ENCODE measurements around the gene FABP1. TPM values are rescaled to one million over a fixed set of nuclear protein-coding genes. Genes with fewer than 3 reads are reported as not detected.

FABP1 gene
- total RNA-seq, 2 donors from 2014 or later, result not detected

- H3K9me3 ChIP-seq (ENCODE audit: control insufficient read depth, low read length, poor library complexity, severe bottlenecking), result no peaks in the 10 kb centered on the region
- H3K4me1 Mint-ChIP-seq, result no peaks in the 10 kb centered on the region
- ATAC-seq, result no peak
- H3K27me3 Mint-ChIP-seq, result peaks cover 22% of the 10 kb centered on the region
- no peak for DNase-seq
- no peak overlapping the region for H3K4me3 Mint-ChIP-seq
- no peak overlapping the region for H3K27ac Mint-ChIP-seq
- H3K36me3 Mint-ChIP-seq (ENCODE audit: low read depth), result no peaks in the 10 kb centered on the region
Measured at GRCh38 chr2:88148929-88149438, 21.1 kb upstream of the FABP1 start.

- Mint-ChIP-seq H3K36me3 (ENCODE audit: low read depth) (no peaks in the 10 kb centered on the region), H3K4me1 (no peaks in the 10 kb centered on the region), H3K4me3 (no peak overlapping the region), H3K27ac (no peak overlapping the region), H3K27me3 (peaks cover 33% of the 10 kb centered on the region)
- DNase-seq (no peak), ATAC-seq (no peak)
- no peaks in the 10 kb centered on the region for H3K9me3 ChIP-seq (ENCODE audit: control insufficient read depth, low read length, poor library complexity, severe bottlenecking)
Measured at GRCh38 chr2:88147145-88147544, 19.3 kb upstream of the FABP1 start.

GRCh38 chr2:88146590-88146989, 18.7 kb upstream of the FABP1 start:
- Mint-ChIP-seq H3K4me3 (no peak overlapping the region), H3K36me3 (ENCODE audit: low read depth) (no peaks in the 10 kb centered on the region), H3K4me1 (no peaks in the 10 kb centered on the region), H3K27me3 (peaks cover 33% of the 10 kb centered on the region), H3K27ac (no peak overlapping the region)
- no peaks in the 10 kb centered on the region for H3K9me3 ChIP-seq (ENCODE audit: control insufficient read depth, low read length, poor library complexity, severe bottlenecking)
- DNase-seq (no peak), ATAC-seq (no peak)

- peaks cover 36% of the 10 kb centered on the region for H3K27me3 Mint-ChIP-seq
- DNase-seq (no peak), ATAC-seq (no peak)
- no peaks in the 10 kb centered on the region for H3K4me1 Mint-ChIP-seq
- no peak overlapping the region for H3K4me3 Mint-ChIP-seq
- H3K27ac Mint-ChIP-seq, result no peak overlapping the region
- H3K36me3 Mint-ChIP-seq (ENCODE audit: low read depth), result no peaks in the 10 kb centered on the region
- H3K9me3 ChIP-seq (ENCODE audit: control insufficient read depth, low read length, poor library complexity, severe bottlenecking), result no peaks in the 10 kb centered on the region
Measured at GRCh38 chr2:88144914-88145497, 17.1 kb upstream of the FABP1 start.

GRCh38 chr2:88144271-88144670, 16.4 kb upstream of the FABP1 start:
- no peak for DNase-seq
- H3K9me3 ChIP-seq (ENCODE audit: control insufficient read depth, low read length, poor library complexity, severe bottlenecking), result no peaks in the 10 kb centered on the region
- Mint-ChIP-seq H3K27ac (no peak overlapping the region), H3K36me3 (ENCODE audit: low read depth) (no peaks in the 10 kb centered on the region), H3K4me3 (no peak overlapping the region), H3K4me1 (no peaks in the 10 kb centered on the region), H3K27me3 (peaks cover 41% of the 10 kb centered on the region)
- no peak for ATAC-seq

GRCh38 chr2:88141952-88142351, 14.1 kb upstream of the FABP1 start:
- no peaks in the 10 kb centered on the region for H3K9me3 ChIP-seq (ENCODE audit: control insufficient read depth, low read length, poor library complexity, severe bottlenecking)
- peaks cover 54% of the 10 kb centered on the region for H3K27me3 Mint-ChIP-seq
- no peak for DNase-seq
- no peaks in the 10 kb centered on the region for H3K4me1 Mint-ChIP-seq
- H3K36me3 Mint-ChIP-seq (ENCODE audit: low read depth), result no peaks in the 10 kb centered on the region
- no peak for ATAC-seq
- no peak overlapping the region for H3K27ac Mint-ChIP-seq
- H3K4me3 Mint-ChIP-seq, result no peak overlapping the region

- Mint-ChIP-seq H3K36me3 (ENCODE audit: low read depth) (no peaks in the 10 kb centered on the region), H3K27me3 (peaks cover 55% of the 10 kb centered on the region), H3K4me1 (no peaks in the 10 kb centered on the region), H3K4me3 (no peak overlapping the region), H3K27ac (no peak overlapping the region)
- no peaks in the 10 kb centered on the region for H3K9me3 ChIP-seq (ENCODE audit: control insufficient read depth, low read length, poor library complexity, severe bottlenecking)
- ATAC-seq, result no peak
- no peak for DNase-seq
Measured at GRCh38 chr2:88139804-88140203, 11.9 kb upstream of the FABP1 start.

- H3K4me1 Mint-ChIP-seq, result no peaks in the 10 kb centered on the region
- peaks cover 56% of the 10 kb centered on the region for H3K27me3 Mint-ChIP-seq
Measured at GRCh38 chr2:88139203-88139702, 11.4 kb upstream of the FABP1 start.

GRCh38 chr2:88137833-88138232, 10.0 kb upstream of the FABP1 start:
- H3K4me1 Mint-ChIP-seq, result no peaks in the 10 kb centered on the region
- no peaks in the 10 kb centered on the region for H3K9me3 ChIP-seq (ENCODE audit: control insufficient read depth, low read length, poor library complexity, severe bottlenecking)
- DNase-seq (no peak), ATAC-seq (no peak)
- H3K27ac Mint-ChIP-seq, result no peak overlapping the region
- peaks cover 2% of the 10 kb centered on the region for H3K36me3 Mint-ChIP-seq (ENCODE audit: low read depth)
- peaks cover 47% of the 10 kb centered on the region for H3K27me3 Mint-ChIP-seq
- H3K4me3 Mint-ChIP-seq, result no peak overlapping the region

More at GRCh38 chr2:88139203-88139702, 11.4 kb upstream of the FABP1 start:
- ATAC-seq (no peak), DNase-seq (no peak)
- H3K9me3 ChIP-seq (ENCODE audit: control insufficient read depth, low read length, poor library complexity, severe bottlenecking), result no peaks in the 10 kb centered on the region
- H3K4me3 Mint-ChIP-seq, result no peak overlapping the region
- no peaks in the 10 kb centered on the region for H3K36me3 Mint-ChIP-seq (ENCODE audit: low read depth)
- H3K27ac Mint-ChIP-seq, result no peak overlapping the region

- no peak overlapping the region for H3K4me3 Mint-ChIP-seq
- H3K27ac Mint-ChIP-seq, result no peak overlapping the region
- H3K9me3 ChIP-seq (ENCODE audit: control insufficient read depth, low read length, poor library complexity, severe bottlenecking), result no peaks in the 10 kb centered on the region
- peaks cover 2% of the 10 kb centered on the region for H3K36me3 Mint-ChIP-seq (ENCODE audit: low read depth)
- H3K4me1 Mint-ChIP-seq, result no peaks in the 10 kb centered on the region
- DNase-seq, result no peak
- no peak for ATAC-seq
- peaks cover 51% of the 10 kb centered on the region for H3K27me3 Mint-ChIP-seq
Measured at GRCh38 chr2:88136817-88137216, 9.0 kb upstream of the FABP1 start.

GRCh38 chr2:88133875-88134274, 6.0 kb upstream of the FABP1 start:
- Mint-ChIP-seq H3K4me1 (no peaks in the 10 kb centered on the region), H3K27ac (no peak overlapping the region), H3K36me3 (ENCODE audit: low read depth) (peaks cover 2% of the 10 kb centered on the region), H3K4me3 (no peak overlapping the region), H3K27me3 (peaks cover 68% of the 10 kb centered on the region)
- ATAC-seq (no peak), DNase-seq (no peak)
- H3K9me3 ChIP-seq (ENCODE audit: control insufficient read depth, low read length, poor library complexity, severe bottlenecking), result no peaks in the 10 kb centered on the region

- Mint-ChIP-seq H3K4me1 (no peaks in the 10 kb centered on the region), H3K36me3 (ENCODE audit: low read depth) (peaks cover 2% of the 10 kb centered on the region), H3K4me3 (no peak overlapping the region), H3K27me3 (peaks cover 72% of the 10 kb centered on the region), H3K27ac (no peak overlapping the region)
- H3K9me3 ChIP-seq (ENCODE audit: control insufficient read depth, low read length, poor library complexity, severe bottlenecking), result no peaks in the 10 kb centered on the region
- DNase-seq, result no peak
- no peak for ATAC-seq
Measured at GRCh38 chr2:88131999-88132368, 4.1 kb upstream of the FABP1 start.

- no peak for ATAC-seq
Measured at GRCh38 chr2:88131201-88131998, 3.5 kb upstream of the FABP1 start.

More at GRCh38 chr2:88131201-88131998, 3.5 kb upstream of the FABP1 start:
- no peak overlapping the region for H3K27ac Mint-ChIP-seq
- no peaks in the 10 kb centered on the region for H3K9me3 ChIP-seq (ENCODE audit: control insufficient read depth, low read length, poor library complexity, severe bottlenecking)
- H3K4me3 Mint-ChIP-seq, result no peak overlapping the region
- DNase-seq, result no peak
- H3K4me1 Mint-ChIP-seq, result no peaks in the 10 kb centered on the region
- H3K27me3 Mint-ChIP-seq, result peaks cover 72% of the 10 kb centered on the region
- peaks cover 2% of the 10 kb centered on the region for H3K36me3 Mint-ChIP-seq (ENCODE audit: low read depth)

Data from T-helper 17 cell (primary cell).